A549 (cell line): ENCODE results near the gene TBC1D24.

ENCODE experiments used
- CHD2 ChIP-seq: fragments of 150-350 bp; IDR thresholded peaks from 2 replicates; pipeline ENCODE4 v1.6.1; 2014; ENCODE audit warnings: low read length; ENCODE audit not compliant: partially characterized antibody
- CHD4 ChIP-seq: fragments of 200-600 bp; sonication (generic); IDR thresholded peaks from 2 replicates; pipeline ENCODE4 v1.6.1; 2016; ENCODE audit warnings: antibody characterized with exemption, mild to moderate bottlenecking, borderline replicate concordance
- FOSL2 ChIP-seq, 2 experiments: fragments of 450-650 bp in 1 of 2; fragments of >200 bp in 1 of 2; sonication (Bioruptor Twin) in 1 of 2; formaldehyde crosslinking; IDR thresholded peaks; 2 replicates each; pipeline versions ENCODE4 v1.5.0 to v1.6.1; 2016 to 2020; ENCODE audit warnings: mild to moderate bottlenecking in 1 of 2, moderate library complexity in 1 of 2
- HDAC2 ChIP-seq: fragments of 200-600 bp; sonication (generic); IDR thresholded peaks from 2 replicates; pipeline ENCODE4 v1.6.1; 2016
- HMGXB4 ChIP-seq: fragments of 250-450 bp; sonication (Bioruptor Pico); IDR thresholded peaks from 2 replicates; pipeline ENCODE4 v1.5.0; 2021; ENCODE audit warnings: mild to moderate bottlenecking, moderate library complexity, borderline replicate concordance
- HOXB5 ChIP-seq: fragments of 250-450 bp; sonication (Bioruptor Pico); IDR thresholded peaks from 2 replicates; pipeline ENCODE4 v1.5.0; 2020; ENCODE audit warnings: mild to moderate bottlenecking, moderate library complexity
- MAFK ChIP-seq: fragments of 450-650 bp; IDR thresholded peaks from 2 replicates; pipeline ENCODE4 v1.6.1; 2014; ENCODE audit not compliant: partially characterized antibody
- MAZ ChIP-seq: fragments of 150-350 bp; IDR thresholded peaks from 2 replicates; pipeline ENCODE4 v1.6.1; 2014; ENCODE audit warnings: antibody characterized with exemption, low read depth, low read length, borderline replicate concordance
- POLR2A ChIP-seq: IDR thresholded peaks from 2 replicates; pipeline ENCODE4 v1.6.1; 2012; ENCODE audit warnings: mild to moderate bottlenecking, low read length
- RAD21 ChIP-seq, 2 experiments: fragments of >200 bp in 1 of 2; sonication (Bioruptor Twin) in 1 of 2; formaldehyde crosslinking in 1 of 2; IDR thresholded peaks in 1 of 2; conservative IDR thresholded peaks in 1 of 2; 2 replicates in 1 of 2; 3 replicates in 1 of 2; pipeline ENCODE4 v1.6.1; 2012 to 2018; ENCODE audit warnings: inconsistent platforms in 1 of 2
- ZC3H11A ChIP-seq: fragments of 450-650 bp; IDR thresholded peaks from 2 replicates; pipeline ENCODE4 v1.6.1; 2014; ENCODE audit warnings: antibody characterized with exemption, mild to moderate bottlenecking
- TF ChIP-seq, protein P1 (sequence below): fragments of >200 bp; sonication (Bioruptor Twin); formaldehyde crosslinking; IDR thresholded peaks from 3 replicates; pipeline ENCODE4 v1.5.1; 2016
- TF ChIP-seq, protein P2 (sequence below): fragments of >200 bp; sonication (Bioruptor Twin); formaldehyde crosslinking; IDR thresholded peaks from 3 replicates; pipeline ENCODE4 v1.6.1; 2016

GRCh38 chr16:2500918-2501750 lies 26.2 kb downstream of the TBC1D24 start:
- TF ChIP-seq HDAC2 = no peak
- TF ChIP-seq, protein P1, sequence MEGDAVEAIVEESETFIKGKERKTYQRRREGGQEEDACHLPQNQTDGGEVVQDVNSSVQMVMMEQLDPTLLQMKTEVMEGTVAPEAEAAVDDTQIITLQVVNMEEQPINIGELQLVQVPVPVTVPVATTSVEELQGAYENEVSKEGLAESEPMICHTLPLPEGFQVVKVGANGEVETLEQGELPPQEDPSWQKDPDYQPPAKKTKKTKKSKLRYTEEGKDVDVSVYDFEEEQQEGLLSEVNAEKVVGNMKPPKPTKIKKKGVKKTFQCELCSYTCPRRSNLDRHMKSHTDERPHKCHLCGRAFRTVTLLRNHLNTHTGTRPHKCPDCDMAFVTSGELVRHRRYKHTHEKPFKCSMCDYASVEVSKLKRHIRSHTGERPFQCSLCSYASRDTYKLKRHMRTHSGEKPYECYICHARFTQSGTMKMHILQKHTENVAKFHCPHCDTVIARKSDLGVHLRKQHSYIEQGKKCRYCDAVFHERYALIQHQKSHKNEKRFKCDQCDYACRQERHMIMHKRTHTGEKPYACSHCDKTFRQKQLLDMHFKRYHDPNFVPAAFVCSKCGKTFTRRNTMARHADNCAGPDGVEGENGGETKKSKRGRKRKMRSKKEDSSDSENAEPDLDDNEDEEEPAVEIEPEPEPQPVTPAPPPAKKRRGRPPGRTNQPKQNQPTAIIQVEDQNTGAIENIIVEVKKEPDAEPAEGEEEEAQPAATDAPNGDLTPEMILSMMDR = peak; percentile 92
- no peak for TF ChIP-seq HOXB5 (CRISPR knock-in tag)
- no peak for TF ChIP-seq POLR2A
- TF ChIP-seq RAD21 (conservative IDR thresholded peaks at IDR 0.05 in 1 of 2, IDR thresholded peaks at IDR 0.05 in 1 of 2) = peak; percentile 93 to 95
- TF ChIP-seq, protein P2, sequence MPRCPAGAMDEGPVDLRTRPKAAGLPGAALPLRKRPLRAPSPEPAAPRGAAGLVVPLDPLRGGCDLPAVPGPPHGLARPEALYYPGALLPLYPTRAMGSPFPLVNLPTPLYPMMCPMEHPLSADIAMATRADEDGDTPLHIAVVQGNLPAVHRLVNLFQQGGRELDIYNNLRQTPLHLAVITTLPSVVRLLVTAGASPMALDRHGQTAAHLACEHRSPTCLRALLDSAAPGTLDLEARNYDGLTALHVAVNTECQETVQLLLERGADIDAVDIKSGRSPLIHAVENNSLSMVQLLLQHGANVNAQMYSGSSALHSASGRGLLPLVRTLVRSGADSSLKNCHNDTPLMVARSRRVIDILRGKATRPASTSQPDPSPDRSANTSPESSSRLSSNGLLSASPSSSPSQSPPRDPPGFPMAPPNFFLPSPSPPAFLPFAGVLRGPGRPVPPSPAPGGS = no peak
- TF ChIP-seq ZC3H11A = no peak
- no peak for TF ChIP-seq MAFK
- no peak for TF ChIP-seq CHD2
- no peak for TF ChIP-seq HMGXB4 (CRISPR knock-in tag)
- TF ChIP-seq FOSL2 (IDR thresholded peaks at IDR 0.05) = no peak
- no peak for TF ChIP-seq FOSL2 (CRISPR knock-in tag; IDR thresholded peaks at IDR 0.05)
- no peak for TF ChIP-seq CHD4
- no peak for TF ChIP-seq MAZ
